HCT116 (cell line): ENCODE measurements around the gene STRADA.

Experiments used
- FOSL1 ChIP-seq: IDR thresholded peaks from 2 replicates; pipeline ENCODE4 v1.6.1; 2012; ENCODE audit warnings: low read depth
- POLR2A ChIP-seq: IDR thresholded peaks from 2 replicates; pipeline ENCODE4 v1.7.0; 2011; ENCODE audit warnings: borderline replicate concordance; ENCODE audit not compliant: insufficient read depth, insufficient read length; ENCODE audit errors: extremely low read depth
- TCF7L2 ChIP-seq: IDR thresholded peaks from 2 replicates; pipeline ENCODE4 v1.7.0; 2011; ENCODE audit warnings: borderline replicate concordance, inconsistent platforms; ENCODE audit not compliant: insufficient read depth, insufficient read length; ENCODE audit errors: extremely low read depth
- ZFX ChIP-seq: fragments of 450-650 bp; IDR thresholded peaks from 2 replicates; pipeline ENCODE4 v1.6.1; 2017
- TF ChIP-seq, protein P1 (sequence below), 3 experiments: fragments of 200-600 bp in 1 of 3; sonication (generic) in 1 of 3; IDR thresholded peaks in 2 of 3; conservative IDR thresholded peaks in 1 of 3; 2 replicates each; pipeline ENCODE4 v1.5.1; 2012 to 2017; ENCODE audit warnings: low read depth in 2 of 3, low read length in 2 of 3, antibody characterized with exemption in 1 of 3, borderline replicate concordance in 1 of 3, control low read depth in 1 of 3, mild to moderate bottlenecking in 1 of 3, mixed read lengths in 1 of 3, mixed run types in 1 of 3, moderate library complexity in 1 of 3; ENCODE audit not compliant: insufficient read depth in 1 of 3
- TF ChIP-seq, protein P2 (sequence below): IDR thresholded peaks from 2 replicates; pipeline ENCODE4 v1.6.1; 2012; ENCODE audit warnings: low read depth
- TF ChIP-seq, protein P3 (sequence below): IDR thresholded peaks from 2 replicates; pipeline ENCODE4 v1.6.1; 2011; ENCODE audit warnings: mild to moderate bottlenecking, low read length, moderate library complexity; ENCODE audit not compliant: insufficient replicate concordance; ENCODE audit errors: extremely low read depth

GRCh38 chr17:63698381-63698885 is 43.2 kb downstream of the STRADA start:
- TF ChIP-seq, protein P1, sequence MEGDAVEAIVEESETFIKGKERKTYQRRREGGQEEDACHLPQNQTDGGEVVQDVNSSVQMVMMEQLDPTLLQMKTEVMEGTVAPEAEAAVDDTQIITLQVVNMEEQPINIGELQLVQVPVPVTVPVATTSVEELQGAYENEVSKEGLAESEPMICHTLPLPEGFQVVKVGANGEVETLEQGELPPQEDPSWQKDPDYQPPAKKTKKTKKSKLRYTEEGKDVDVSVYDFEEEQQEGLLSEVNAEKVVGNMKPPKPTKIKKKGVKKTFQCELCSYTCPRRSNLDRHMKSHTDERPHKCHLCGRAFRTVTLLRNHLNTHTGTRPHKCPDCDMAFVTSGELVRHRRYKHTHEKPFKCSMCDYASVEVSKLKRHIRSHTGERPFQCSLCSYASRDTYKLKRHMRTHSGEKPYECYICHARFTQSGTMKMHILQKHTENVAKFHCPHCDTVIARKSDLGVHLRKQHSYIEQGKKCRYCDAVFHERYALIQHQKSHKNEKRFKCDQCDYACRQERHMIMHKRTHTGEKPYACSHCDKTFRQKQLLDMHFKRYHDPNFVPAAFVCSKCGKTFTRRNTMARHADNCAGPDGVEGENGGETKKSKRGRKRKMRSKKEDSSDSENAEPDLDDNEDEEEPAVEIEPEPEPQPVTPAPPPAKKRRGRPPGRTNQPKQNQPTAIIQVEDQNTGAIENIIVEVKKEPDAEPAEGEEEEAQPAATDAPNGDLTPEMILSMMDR (IDR thresholded peaks at IDR 0.05 in 2 of 3, conservative IDR thresholded peaks at IDR 0.05 in 1 of 3; ENCODE audit: borderline replicate concordance in 1 of 3, insufficient read depth in 1 of 3, low read depth in 2 of 3, low read length in 2 of 3) = no peak
- no peak for TF ChIP-seq POLR2A
- TF ChIP-seq TCF7L2 = no peak
- TF ChIP-seq ZFX = no peak
- no peak for TF ChIP-seq FOSL1
- TF ChIP-seq, protein P2, sequence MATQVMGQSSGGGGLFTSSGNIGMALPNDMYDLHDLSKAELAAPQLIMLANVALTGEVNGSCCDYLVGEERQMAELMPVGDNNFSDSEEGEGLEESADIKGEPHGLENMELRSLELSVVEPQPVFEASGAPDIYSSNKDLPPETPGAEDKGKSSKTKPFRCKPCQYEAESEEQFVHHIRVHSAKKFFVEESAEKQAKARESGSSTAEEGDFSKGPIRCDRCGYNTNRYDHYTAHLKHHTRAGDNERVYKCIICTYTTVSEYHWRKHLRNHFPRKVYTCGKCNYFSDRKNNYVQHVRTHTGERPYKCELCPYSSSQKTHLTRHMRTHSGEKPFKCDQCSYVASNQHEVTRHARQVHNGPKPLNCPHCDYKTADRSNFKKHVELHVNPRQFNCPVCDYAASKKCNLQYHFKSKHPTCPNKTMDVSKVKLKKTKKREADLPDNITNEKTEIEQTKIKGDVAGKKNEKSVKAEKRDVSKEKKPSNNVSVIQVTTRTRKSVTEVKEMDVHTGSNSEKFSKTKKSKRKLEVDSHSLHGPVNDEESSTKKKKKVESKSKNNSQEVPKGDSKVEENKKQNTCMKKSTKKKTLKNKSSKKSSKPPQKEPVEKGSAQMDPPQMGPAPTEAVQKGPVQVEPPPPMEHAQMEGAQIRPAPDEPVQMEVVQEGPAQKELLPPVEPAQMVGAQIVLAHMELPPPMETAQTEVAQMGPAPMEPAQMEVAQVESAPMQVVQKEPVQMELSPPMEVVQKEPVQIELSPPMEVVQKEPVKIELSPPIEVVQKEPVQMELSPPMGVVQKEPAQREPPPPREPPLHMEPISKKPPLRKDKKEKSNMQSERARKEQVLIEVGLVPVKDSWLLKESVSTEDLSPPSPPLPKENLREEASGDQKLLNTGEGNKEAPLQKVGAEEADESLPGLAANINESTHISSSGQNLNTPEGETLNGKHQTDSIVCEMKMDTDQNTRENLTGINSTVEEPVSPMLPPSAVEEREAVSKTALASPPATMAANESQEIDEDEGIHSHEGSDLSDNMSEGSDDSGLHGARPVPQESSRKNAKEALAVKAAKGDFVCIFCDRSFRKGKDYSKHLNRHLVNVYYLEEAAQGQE = no peak
- TF ChIP-seq, protein P3, sequence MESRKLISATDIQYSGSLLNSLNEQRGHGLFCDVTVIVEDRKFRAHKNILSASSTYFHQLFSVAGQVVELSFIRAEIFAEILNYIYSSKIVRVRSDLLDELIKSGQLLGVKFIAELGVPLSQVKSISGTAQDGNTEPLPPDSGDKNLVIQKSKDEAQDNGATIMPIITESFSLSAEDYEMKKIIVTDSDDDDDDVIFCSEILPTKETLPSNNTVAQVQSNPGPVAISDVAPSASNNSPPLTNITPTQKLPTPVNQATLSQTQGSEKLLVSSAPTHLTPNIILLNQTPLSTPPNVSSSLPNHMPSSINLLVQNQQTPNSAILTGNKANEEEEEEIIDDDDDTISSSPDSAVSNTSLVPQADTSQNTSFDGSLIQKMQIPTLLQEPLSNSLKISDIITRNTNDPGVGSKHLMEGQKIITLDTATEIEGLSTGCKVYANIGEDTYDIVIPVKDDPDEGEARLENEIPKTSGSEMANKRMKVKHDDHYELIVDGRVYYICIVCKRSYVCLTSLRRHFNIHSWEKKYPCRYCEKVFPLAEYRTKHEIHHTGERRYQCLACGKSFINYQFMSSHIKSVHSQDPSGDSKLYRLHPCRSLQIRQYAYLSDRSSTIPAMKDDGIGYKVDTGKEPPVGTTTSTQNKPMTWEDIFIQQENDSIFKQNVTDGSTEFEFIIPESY = no peak
